Neural cell (in vitro differentiated cells): ENCODE measurements around the gene CLTB. TPM values are rescaled to one million over a fixed set of nuclear protein-coding genes. Genes with fewer than 3 reads are reported as not detected.

Experiments
- H2AFZ ChIP-seq: fragments of 200-600, 300-800 bp; sonication (generic), shearing (Covaris generic); 2 replicates; pipeline ENCODE4 v1.6.0; 2014; ENCODE audit warnings: low read depth, mild to moderate bottlenecking, antibody characterized with exemption, low read length, moderate library complexity
- H3F3A ChIP-seq: fragments of 200-600 bp; shearing (Covaris generic); 2 replicates; pipeline ENCODE4 v1.6.1; 2016; ENCODE audit warnings: mild to moderate bottlenecking, moderate library complexity, mixed read lengths, antibody characterized with exemption, low read length; ENCODE audit not compliant: insufficient read depth, poor library complexity, severe bottlenecking
- H3K27ac ChIP-seq: fragments of 200-600, 300-800 bp; sonication (generic), shearing (Covaris generic); 2 replicates; pipeline ENCODE4 v1.5.1; 2014; ENCODE audit warnings: mild to moderate bottlenecking, low read length, moderate library complexity
- H3K27me3 ChIP-seq: fragments of 300-800, 200-600 bp; sonication (generic), shearing (Covaris generic); 2 replicates; pipeline ENCODE4 v1.6.0; 2014; ENCODE audit warnings: mild to moderate bottlenecking, low read depth, low read length, moderate library complexity; ENCODE audit not compliant: insufficient read depth
- H3K36me3 ChIP-seq: fragments of 300-800, 200-600 bp; sonication (generic), shearing (Covaris generic); 2 replicates; pipeline ENCODE4 v1.5.1; 2014; ENCODE audit warnings: mild to moderate bottlenecking, antibody characterized with exemption, low read length, moderate library complexity; ENCODE audit not compliant: insufficient read depth
- H3K4me2 ChIP-seq: fragments of 300-800, 200-600 bp; sonication (generic), shearing (Covaris generic); 2 replicates; pipeline ENCODE4 v1.6.0; 2014; ENCODE audit warnings: mild to moderate bottlenecking, low read length
- H3K4me3 ChIP-seq: fragments of 300-800, 200-600 bp; sonication (generic), shearing (Covaris generic); 2 replicates; pipeline ENCODE4 v1.5.1; 2014; ENCODE audit warnings: mild to moderate bottlenecking, low read length, moderate library complexity
- H3K79me2 ChIP-seq: fragments of 200-600 bp; shearing (Covaris generic); replicated peaks from 2 replicates; pipeline ENCODE4 v1.6.0; 2014; ENCODE audit warnings: mild to moderate bottlenecking, low read length, moderate library complexity; ENCODE audit not compliant: insufficient read depth
- H3K9ac ChIP-seq: fragments of 300-800, 200-600 bp; sonication (generic), shearing (Covaris generic); 2 replicates; pipeline ENCODE4 v1.6.1; 2016; ENCODE audit warnings: mild to moderate bottlenecking, low read length, mixed read lengths
- H3K9me2 ChIP-seq: fragments of 200-600 bp; shearing (Covaris generic); 2 replicates; pipeline ENCODE4 v1.6.1; 2016; ENCODE audit warnings: mild to moderate bottlenecking, low read length, mixed read lengths; ENCODE audit not compliant: insufficient read depth
- H3K9me3 ChIP-seq: fragments of 200-600, 300-800 bp; sonication (generic), shearing (Covaris generic); 2 replicates; pipeline ENCODE4 v1.6.1; 2016; ENCODE audit warnings: mild to moderate bottlenecking, mixed run types, low read length, moderate library complexity, mixed read lengths
- H4K20me1 ChIP-seq: fragments of 200-600 bp; shearing (Covaris generic); 2 replicates; pipeline ENCODE4 v1.6.1; 2016; ENCODE audit warnings: mild to moderate bottlenecking, mixed run types; ENCODE audit not compliant: insufficient read depth
- CTCF ChIP-seq: fragments of 450-650 bp; IDR thresholded peaks from 2 replicates; pipeline ENCODE4 v1.5.1; 2014; ENCODE audit warnings: antibody characterized with exemption, mild to moderate bottlenecking, moderate library complexity; ENCODE audit not compliant: poor library complexity, severe bottlenecking
- EP300 ChIP-seq: fragments of 450-650 bp; conservative IDR thresholded peaks from 2 replicates; pipeline ENCODE4 v1.6.1; 2014; ENCODE audit warnings: antibody characterized with exemption, mild to moderate bottlenecking, moderate library complexity; ENCODE audit not compliant: poor library complexity, severe bottlenecking
- EZH2 ChIP-seq: fragments of 200-600, 300-800 bp; shearing (Covaris generic), sonication (generic); IDR thresholded peaks from 2 replicates; pipeline ENCODE4 v1.6.1; 2014; ENCODE audit warnings: antibody characterized with exemption, low read length, borderline replicate concordance, mild to moderate bottlenecking; ENCODE audit not compliant: insufficient read depth, poor library complexity, severe bottlenecking
- MXI1 ChIP-seq: fragments of 450-650 bp; conservative IDR thresholded peaks from 2 replicates; pipeline ENCODE4 v1.6.1; 2014; ENCODE audit warnings: antibody characterized with exemption, mild to moderate bottlenecking; ENCODE audit not compliant: poor library complexity, severe bottlenecking
- POLR2AphosphoS5 ChIP-seq: IDR thresholded peaks from 2 replicates; pipeline ENCODE4 v1.6.1; 2012
- RAD21 ChIP-seq: fragments of 450-650 bp; conservative IDR thresholded peaks from 2 replicates; pipeline ENCODE4 v1.6.1; 2014; ENCODE audit warnings: antibody characterized with exemption, mild to moderate bottlenecking, moderate library complexity
- REST ChIP-seq: IDR thresholded peaks from 2 replicates; pipeline ENCODE4 v1.6.1; 2012; ENCODE audit warnings: borderline replicate concordance
- SMC3 ChIP-seq: fragments of 450-650 bp; conservative IDR thresholded peaks from 2 replicates; pipeline ENCODE4 v1.6.1; 2014; ENCODE audit warnings: antibody characterized with exemption, mild to moderate bottlenecking, moderate library complexity; ENCODE audit not compliant: poor library complexity
- TAF1 ChIP-seq: IDR thresholded peaks from 2 replicates; pipeline ENCODE4 v1.6.1; 2012; ENCODE audit warnings: low read depth
- polyA plus RNA-seq: library from polyadenylated mRNA; depleted of rRNA; stranded (reverse); fragments of >200 nt; gene quantifications from 2 replicates; pipeline ENCODE4 v1.2.3, GENCODE V29; 2014

The CLTB gene
- polyA plus RNA-seq, 1 donor from 2014 or later = 239 TPM

- no peaks in the 10 kb centered on the region for H3K36me3 ChIP-seq
- H3K27me3 ChIP-seq = no peaks in the 10 kb centered on the region
- no peak overlapping the region for H2AFZ ChIP-seq
- H3K27ac ChIP-seq = no peak overlapping the region
- H3K4me3 ChIP-seq = no peak overlapping the region
- H3K9me3 ChIP-seq = no peaks in the 10 kb centered on the region
- H3K79me2 ChIP-seq = no peaks in the 10 kb centered on the region
- no peak overlapping the region for H3K4me2 ChIP-seq
- H4K20me1 ChIP-seq = no peaks in the 10 kb centered on the region
- no peak overlapping the region for H3K9ac ChIP-seq
- no peak for TF ChIP-seq MXI1
- no peak for TF ChIP-seq REST
- TF ChIP-seq RAD21 = no peak
- TF ChIP-seq SMC3 = no peak
- TF ChIP-seq TAF1 = no peak
- TF ChIP-seq EZH2 = no peak
- no peak for TF ChIP-seq POLR2AphosphoS5
- no peak for TF ChIP-seq CTCF
- TF ChIP-seq EP300 = no peak
- no peaks in the 10 kb centered on the region for H3F3A ChIP-seq
- no peaks in the 10 kb centered on the region for H3K9me2 ChIP-seq
These were observed 8.7 kb downstream of the CLTB start for GRCh38 chr5:176407456-176408251.

- Histone ChIP-seq H3K4me3 (no peak overlapping the region), H3K79me2 (no peaks in the 10 kb centered on the region), H3K27me3 (no peaks in the 10 kb centered on the region), H3K9me2 (no peaks in the 10 kb centered on the region), H2AFZ (no peak overlapping the region), H3K9me3 (no peaks in the 10 kb centered on the region), H3K36me3 (no peaks in the 10 kb centered on the region), H3F3A (no peaks in the 10 kb centered on the region), H3K27ac (no peak overlapping the region), H3K4me2 (no peak overlapping the region), H4K20me1 (no peaks in the 10 kb centered on the region), H3K9ac (no peak overlapping the region)
- TF ChIP-seq POLR2AphosphoS5 = no peak
- TF ChIP-seq EP300 = no peak
- no peak for TF ChIP-seq RAD21
These were observed 9.8 kb downstream of the CLTB start for GRCh38 chr5:176406436-176407052.
